Stimulated activated CD4-positive, alpha-beta T cell treated with anti-CD3 and anti-CD28 coated beads, Interleukin-2, amount 100 ng/mL, for 4 hours (primary cell): ENCODE measurements around the gene CLASRP.
"Not testable (repeated sequence)": the region's sequence is repeated elsewhere in the genome, so short reads cannot be mapped to it uniquely, and the experiment has no call there.

Source experiments
- DNase-seq: peaks from one replicate; pipeline ENCODE4 v3.0.0-alpha.2; 2020; ENCODE audit warnings: low read depth

The CLASRP gene

GRCh38 chr19:45038931-45039893 lies at the start of gene CLASRP:
Gene CLASRP (plus strand): TSS chr19:45039045. CDS start chr19:45040213, 1,168 bp downstream.
- DNase-seq = peak; percentile 82

GRCh38 chr19:44990459-44990858 lies 48.4 kb upstream of the CLASRP start:
- DNase-seq = no peak

GRCh38 chr19:44990966-44991365 lies 47.9 kb upstream of the CLASRP start:
- no peak for DNase-seq

GRCh38 chr19:44992336-44993163 lies 46.3 kb upstream of the CLASRP start:
- DNase-seq = no peak

GRCh38 chr19:44993526-44993925 lies 45.3 kb upstream of the CLASRP start:
- DNase-seq = no peak

GRCh38 chr19:44993926-44994537 lies 44.8 kb upstream of the CLASRP start:
- no peak for DNase-seq

- no peak for DNase-seq
Measured at GRCh38 chr19:44998025-44998424, 40.8 kb upstream of the CLASRP start.

GRCh38 chr19:44999131-44999925 lies 39.5 kb upstream of the CLASRP start:
- DNase-seq = not testable (repeated sequence)

- DNase-seq = not testable (repeated sequence)
Measured at GRCh38 chr19:45000665-45001064, 38.2 kb upstream of the CLASRP start.

- peak; percentile 96 for DNase-seq
Measured at GRCh38 chr19:45001087-45001739, 37.6 kb upstream of the CLASRP start, which contains the start of gene RELB. Gene RELB (plus strand): TSS chr19:45001464. CDS start chr19:45001580, 116 bp downstream.

- DNase-seq = no peak
Measured at GRCh38 chr19:45003485-45003884, 35.4 kb upstream of the CLASRP start.

- no peak for DNase-seq
Measured at GRCh38 chr19:45005787-45006186, 33.1 kb upstream of the CLASRP start.

- DNase-seq = no peak
Measured at GRCh38 chr19:45008552-45008951, 30.3 kb upstream of the CLASRP start.

GRCh38 chr19:45009625-45010255 lies 29.1 kb upstream of the CLASRP start:
- DNase-seq = no peak

- DNase-seq = no peak
Measured at GRCh38 chr19:45010306-45010705, 28.5 kb upstream of the CLASRP start.

- no peak for DNase-seq
Measured at GRCh38 chr19:45011959-45012358, 26.9 kb upstream of the CLASRP start.

- peak; percentile 38 for DNase-seq
Measured at GRCh38 chr19:45016388-45017314, 22.2 kb upstream of the CLASRP start.

- DNase-seq = no peak
Measured at GRCh38 chr19:45019187-45019586, 19.7 kb upstream of the CLASRP start.

GRCh38 chr19:45020071-45020470 lies 18.8 kb upstream of the CLASRP start:
- DNase-seq = no peak
